K562 (cell line): ENCODE results near the gene TMEM170A. TPM values are rescaled to one million over a fixed set of nuclear protein-coding genes. Genes with fewer than 3 reads are reported as not detected.

Experiments
- ADNP ChIP-seq: fragments of 200-800 bp; sonication (Bioruptor generic); IDR thresholded peaks from 2 replicates; pipeline ENCODE4 v1.6.1; 2016; ENCODE audit warnings: missing genetic modification characterization, missing compliant biosample characterization
- BRD9 ChIP-seq: fragments of 450-650 bp; IDR thresholded peaks from 2 replicates; pipeline ENCODE4 v1.6.1; 2018; ENCODE audit warnings: low read depth; ENCODE audit not compliant: partially characterized antibody
- BRF1 ChIP-seq: IDR thresholded peaks from 3 replicates; pipeline ENCODE4 v1.6.1; 2011; ENCODE audit warnings: borderline replicate concordance, mild to moderate bottlenecking; ENCODE audit not compliant: insufficient read length; ENCODE audit errors: extremely low read depth
- CBX1 ChIP-seq: sonication (generic); IDR thresholded peaks from 2 replicates; pipeline ENCODE4 v1.6.1; 2016; ENCODE audit warnings: antibody characterized with exemption, low read depth, mild to moderate bottlenecking
- CBX5 ChIP-seq: IDR thresholded peaks from 2 replicates; pipeline ENCODE4 v1.6.1; 2014; ENCODE audit warnings: low read depth, borderline replicate concordance
- CC2D1A ChIP-seq: fragments of 450-650 bp; IDR thresholded peaks from 2 replicates; pipeline ENCODE4 v1.6.1; 2017; ENCODE audit warnings: mild to moderate bottlenecking
- FOXP1 ChIP-seq: sonication (generic); formaldehyde crosslinking; IDR thresholded peaks from 2 replicates; pipeline ENCODE4 v1.8.0; 2022; ENCODE audit warnings: mild to moderate bottlenecking, missing genetic modification reagents
- GATA2 ChIP-seq: sonication (generic); formaldehyde crosslinking; IDR thresholded peaks from 2 replicates; pipeline ENCODE4 v1.4.0; 2020; ENCODE audit warnings: mild to moderate bottlenecking, missing genetic modification reagents
- GTF2F1 ChIP-seq: IDR thresholded peaks from 2 replicates; pipeline ENCODE4 v1.6.1; 2011; ENCODE audit warnings: low read depth, low read length, improper control_type of control experiment
- HMGN3 ChIP-seq: IDR thresholded peaks from 2 replicates; pipeline ENCODE4 v1.6.1; 2011; ENCODE audit warnings: borderline replicate concordance, low read depth, mild to moderate bottlenecking, mixed read lengths, low read length; ENCODE audit not compliant: insufficient read length; ENCODE audit errors: extremely low read depth
- ILK ChIP-seq: fragments of 450-650 bp; IDR thresholded peaks from 2 replicates; pipeline ENCODE4 v1.6.1; 2016; ENCODE audit warnings: missing genetic modification characterization, low read depth, mild to moderate bottlenecking, missing compliant biosample characterization, moderate library complexity, borderline replicate concordance
- JUNB ChIP-seq: fragments of 450-650 bp; formaldehyde crosslinking; conservative IDR thresholded peaks from 2 replicates; pipeline ENCODE4 v1.4.0; 2020; ENCODE audit warnings: mild to moderate bottlenecking
- KLF10 ChIP-seq: fragments of 250-450 bp; sonication (Bioruptor Pico); IDR thresholded peaks from 2 replicates; pipeline ENCODE4 v1.6.1; 2021; ENCODE audit warnings: matching md5 sums
- NELFE ChIP-seq: IDR thresholded peaks from 2 replicates; pipeline ENCODE4 v1.6.1; 2011; ENCODE audit warnings: mild to moderate bottlenecking; ENCODE audit not compliant: insufficient read depth, insufficient read length
- RAD21 ChIP-seq, 2 experiments: fragments of 250-450 bp in 1 of 2; fragments of 450-650 bp in 1 of 2; sonication (Bioruptor Pico) in 1 of 2; formaldehyde crosslinking in 1 of 2; IDR thresholded peaks in 1 of 2; conservative IDR thresholded peaks in 1 of 2; 2 replicates each; pipeline versions ENCODE4 v1.4.0 to v1.8.0; 2020 to 2022; ENCODE audit warnings: mild to moderate bottlenecking in 2 of 2, moderate library complexity in 1 of 2
- SIN3A ChIP-seq, 2 experiments: fragments of 150-350 bp in 1 of 2; IDR thresholded peaks; 2 replicates each; pipeline ENCODE4 v1.6.1; 2011 to 2016; ENCODE audit warnings: borderline replicate concordance in 2 of 2, low read depth in 2 of 2, low read length in 2 of 2, mild to moderate bottlenecking in 2 of 2, moderate library complexity in 2 of 2; ENCODE audit not compliant: control insufficient read depth in 1 of 2
- SRSF1 ChIP-seq: fragments of 200-400 bp; formaldehyde crosslinking; IDR thresholded peaks from 2 replicates; pipeline ENCODE4 v1.6.1; 2017; ENCODE audit warnings: mild to moderate bottlenecking, low read depth, low read length, moderate library complexity
- STAG1 ChIP-seq: sonication (generic); formaldehyde crosslinking; IDR thresholded peaks from 2 replicates; pipeline ENCODE4 v1.5.0; 2020; ENCODE audit warnings: missing genetic modification reagents, borderline replicate concordance
- TAF7 ChIP-seq: fragments of 450-650 bp; IDR thresholded peaks from 2 replicates; pipeline ENCODE4 v1.6.1; 2016; ENCODE audit warnings: missing genetic modification characterization, missing compliant biosample characterization
- TGIF2 ChIP-seq: sonication (generic); formaldehyde crosslinking; IDR thresholded peaks from 2 replicates; pipeline ENCODE4 v1.8.1; 2022; ENCODE audit warnings: mild to moderate bottlenecking, missing genetic modification reagents, moderate library complexity
- THRAP3 ChIP-seq: fragments of 450-650 bp; IDR thresholded peaks from 2 replicates; pipeline ENCODE4 v1.6.1; 2016; ENCODE audit warnings: mild to moderate bottlenecking, inconsistent platforms, borderline replicate concordance
- TRIM28 ChIP-seq: fragments of 450-650 bp; IDR thresholded peaks from 2 replicates; pipeline ENCODE4 v1.6.1; 2017
- ZNF165 ChIP-seq: fragments of 250-450 bp; sonication (Bioruptor Pico); IDR thresholded peaks from 2 replicates; pipeline ENCODE4 v1.4.0; 2020; ENCODE audit warnings: borderline replicate concordance
- ZNF197 ChIP-seq: fragments of 200-800 bp; sonication (Bioruptor generic); IDR thresholded peaks from 2 replicates; pipeline ENCODE4 v1.6.1; 2016; ENCODE audit warnings: low read depth, missing genetic modification characterization, missing compliant biosample characterization
- ZNF282 ChIP-seq: sonication (generic); formaldehyde crosslinking; IDR thresholded peaks from 2 replicates; pipeline ENCODE4 v1.8.1; 2023; ENCODE audit warnings: missing genetic modification reagents
- polyA plus RNA-seq, 8 experiments: library from polyadenylated mRNA; depleted of rRNA in 4 of 8; stranded (reverse) in 5 of 8; unstranded in 3 of 8; fragments of >200 nt; fragmentation: Nextera tagmentation in 2 of 8; fragmentation: Illumina TruSeq in 1 of 8; extraction: Ambion mirVana in 2 of 8; extraction: Trizol in 1 of 8; gene quantifications; 2 replicates each; pipeline versions ENCODE4 v1.2.1 to v1.2.3, GENCODE V29; 2011 to 2014; ENCODE audit warnings: inconsistent platforms in 1 of 8, missing spikeins in 1 of 8
- total RNA-seq, 7 experiments: library from RNA; depleted of rRNA in 6 of 7; stranded (reverse); fragments of >200 nt in 6 of 7; fragmentation: Illumina TruSeq in 2 of 7; extraction: Trizol in 2 of 7; gene quantifications; 2 replicates each; pipeline versions ENCODE4 v1.2.1 to v1.2.3, GENCODE V29; 2011 to 2021; ENCODE audit warnings: low replicate concordance in 1 of 7
- TF ChIP-seq, protein P1 (sequence below): fragments of 450-650 bp; IDR thresholded peaks from 2 replicates; pipeline ENCODE4 v1.6.1; 2016; ENCODE audit warnings: missing biosample characterization, missing genetic modification characterization
- TF ChIP-seq, protein P2 (sequence below): fragments of 450-650 bp; IDR thresholded peaks from 2 replicates; pipeline ENCODE4 v1.6.1; 2016

The TMEM170A gene
- total and polyA plus RNA-seq, 9 of the 15 experiments (the other 6 are each of a cell fraction or from before 2014, with no cell fraction given), result 6.1 to 30.2 (median 15.0) TPM

DNA sequence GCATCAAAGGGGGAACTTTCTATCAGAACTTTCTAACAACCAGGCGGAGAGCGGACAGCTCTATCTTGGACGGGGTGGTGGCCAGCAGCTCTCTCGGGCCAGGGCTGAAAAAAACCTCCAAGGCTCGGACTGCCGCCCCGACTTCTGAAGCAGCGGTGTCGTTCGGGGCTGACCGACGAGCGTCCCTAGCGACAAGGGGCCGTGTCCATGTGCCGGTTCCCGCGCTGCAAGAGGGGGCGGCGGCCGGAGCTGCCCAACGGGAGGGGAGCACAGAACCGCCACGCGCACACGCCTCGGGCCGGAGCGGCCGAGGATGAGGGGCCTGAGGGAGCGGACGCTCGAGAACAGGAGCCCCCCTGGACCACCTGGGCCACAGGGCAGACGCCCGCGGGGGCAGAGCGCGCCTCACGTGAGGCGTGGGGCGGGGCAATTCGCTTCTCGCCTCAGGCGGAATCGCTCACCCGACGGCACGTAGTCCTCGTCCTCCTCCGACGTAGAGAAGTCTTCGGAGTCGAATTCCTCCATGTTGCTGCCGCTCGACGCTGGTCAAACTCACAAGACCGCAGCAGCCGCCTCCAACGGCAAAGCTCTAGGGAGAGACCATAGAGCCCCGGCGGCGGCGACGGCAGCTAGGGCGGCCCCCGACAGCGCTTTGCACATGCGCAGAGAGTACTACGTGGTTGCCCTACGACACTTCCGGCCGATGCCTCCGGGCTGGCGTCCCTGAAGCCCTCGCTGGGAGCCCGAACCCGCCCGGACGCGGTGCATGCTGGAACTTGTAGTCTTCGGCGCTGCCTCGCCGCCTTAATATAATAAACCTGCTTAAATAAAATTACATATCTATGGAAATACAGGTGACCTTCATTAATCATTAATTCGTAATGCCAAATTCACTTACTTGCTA is 31.4 kb downstream of the TMEM170A start, which contains the start of gene CFDP1 (continued):
- TF ChIP-seq THRAP3 (no peak), ZNF282 (CRISPR knock-in tag) (no peak), CBX5 (no peak), TRIM28 (no peak), RAD21 (CRISPR knock-in tag; conservative IDR thresholded peaks at IDR 0.05 in 1 of 2, IDR thresholded peaks at IDR 0.05 in 1 of 2) (no peak), TAF7 (tag) (no peak), TGIF2 (CRISPR knock-in tag) (peak; percentile 24; the same call in 1 of the 2 replicates), CBX1 (peak; percentile 66; the same call in 1 of the 2 replicates), JUNB (CRISPR knock-in tag) (no peak), NELFE (no peak), SRSF1 (no peak), STAG1 (CRISPR knock-in tag) (peak; percentile 36; the same call in 1 of the 2 replicates), SIN3A (IDR thresholded peaks at IDR 0.05; ENCODE audit: borderline replicate concordance in 2 of 2, control insufficient read depth in 1 of 2, low read depth in 2 of 2, low read length in 2 of 2) (peak; percentile 76 to 98), BRF1 (no peak), ADNP (tag) (no peak), ZNF165 (CRISPR knock-in tag) (0 out of 2 replicates have a peak, but pooled peaks have one; percentile 8), FOXP1 (CRISPR knock-in tag) (no peak; the same call in 1 of the 2 replicates), BRD9 (no peak), ZNF197 (CRISPR knock-in tag) (no peak; the same call in 1 of the 2 replicates), CC2D1A (no peak), KLF10 (no peak), GTF2F1 (no peak), HMGN3 (no peak), GATA2 (no peak), ILK (tag) (no peak)
- TF ChIP-seq, protein P1, sequence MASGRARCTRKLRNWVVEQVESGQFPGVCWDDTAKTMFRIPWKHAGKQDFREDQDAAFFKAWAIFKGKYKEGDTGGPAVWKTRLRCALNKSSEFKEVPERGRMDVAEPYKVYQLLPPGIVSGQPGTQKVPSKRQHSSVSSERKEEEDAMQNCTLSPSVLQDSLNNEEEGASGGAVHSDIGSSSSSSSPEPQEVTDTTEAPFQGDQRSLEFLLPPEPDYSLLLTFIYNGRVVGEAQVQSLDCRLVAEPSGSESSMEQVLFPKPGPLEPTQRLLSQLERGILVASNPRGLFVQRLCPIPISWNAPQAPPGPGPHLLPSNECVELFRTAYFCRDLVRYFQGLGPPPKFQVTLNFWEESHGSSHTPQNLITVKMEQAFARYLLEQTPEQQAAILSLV (tag), result no peak
- TF ChIP-seq, protein P2, sequence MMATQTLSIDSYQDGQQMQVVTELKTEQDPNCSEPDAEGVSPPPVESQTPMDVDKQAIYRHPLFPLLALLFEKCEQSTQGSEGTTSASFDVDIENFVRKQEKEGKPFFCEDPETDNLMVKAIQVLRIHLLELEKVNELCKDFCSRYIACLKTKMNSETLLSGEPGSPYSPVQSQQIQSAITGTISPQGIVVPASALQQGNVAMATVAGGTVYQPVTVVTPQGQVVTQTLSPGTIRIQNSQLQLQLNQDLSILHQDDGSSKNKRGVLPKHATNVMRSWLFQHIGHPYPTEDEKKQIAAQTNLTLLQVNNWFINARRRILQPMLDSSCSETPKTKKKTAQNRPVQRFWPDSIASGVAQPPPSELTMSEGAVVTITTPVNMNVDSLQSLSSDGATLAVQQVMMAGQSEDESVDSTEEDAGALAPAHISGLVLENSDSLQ, result peak; percentile 42
